ENCODE measurements around the gene TEX26.

The TEX26 gene

GRCh38 chr13:30932481-30933353 lies at the start of gene TEX26:
Gene TEX26, plus strand, starts transcription at chr13:30932656. Its CDS starts 60 bp downstream, at chr13:30932716.
- no peak for DNase-seq (ENCODE audit: low spot score)

GRCh38 chr13:30882996-30883766 lies 49.3 kb upstream of the TEX26 start:
- no peak for DNase-seq (ENCODE audit: low spot score)

GRCh38 chr13:30884543-30884942 lies 47.9 kb upstream of the TEX26 start:
- DNase-seq (ENCODE audit: low spot score), result no peak

GRCh38 chr13:30889196-30889690 lies 43.2 kb upstream of the TEX26 start:
- no peak for DNase-seq (ENCODE audit: low spot score)

GRCh38 chr13:30892966-30893365 lies 39.5 kb upstream of the TEX26 start:
- DNase-seq (ENCODE audit: low spot score), result no peak

- DNase-seq (ENCODE audit: low spot score), result no peak
Observed at GRCh38 chr13:30895773-30896172, 36.7 kb upstream of the TEX26 start.

DNA sequence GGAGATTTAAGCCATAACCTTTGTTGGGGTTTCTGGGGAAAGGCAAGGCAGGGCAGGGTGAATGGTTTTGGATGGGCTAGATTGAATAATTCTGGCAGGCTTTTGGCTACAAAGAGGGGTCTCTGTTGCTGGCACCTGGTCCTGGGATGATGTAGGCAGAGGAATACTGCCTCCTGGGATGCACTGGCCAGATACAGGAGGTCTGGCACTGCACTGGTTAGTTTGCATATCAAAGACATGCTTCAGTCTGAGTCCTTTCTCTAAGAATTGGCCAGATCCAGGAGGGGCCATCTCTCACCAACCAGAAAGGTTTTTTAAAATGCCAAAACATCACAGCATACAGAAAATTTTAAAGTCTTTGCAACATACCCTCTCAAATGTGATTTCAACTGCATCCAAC lies 34.4 kb upstream of the TEX26 start:
- no peak for DNase-seq (ENCODE audit: low spot score)

GRCh38 chr13:30898678-30899241 lies 33.7 kb upstream of the TEX26 start:
- no peak for DNase-seq (ENCODE audit: low spot score)

DNA sequence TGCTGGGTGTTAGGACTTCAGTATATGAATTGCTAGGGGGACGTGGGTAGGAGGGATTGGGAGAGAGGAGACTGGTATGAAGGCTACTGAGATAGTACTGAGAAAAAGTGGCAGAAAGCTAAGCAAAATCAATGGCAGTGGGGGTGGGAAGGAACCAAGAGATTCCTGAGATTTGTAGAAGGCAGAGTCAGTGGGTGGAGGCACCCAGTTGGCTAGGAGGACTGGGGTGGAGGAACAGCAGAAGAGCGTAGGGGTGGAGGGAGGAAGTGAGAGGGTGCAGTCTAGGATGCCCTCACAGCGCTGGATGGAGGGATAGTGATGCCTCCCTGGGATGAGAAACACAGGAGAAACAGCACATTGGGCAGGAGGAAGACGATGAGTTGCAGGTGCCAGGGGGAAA lies 32.0 kb upstream of the TEX26 start:
- no peak for DNase-seq (ENCODE audit: low spot score)

- no peak for DNase-seq (ENCODE audit: low spot score)
Observed at GRCh38 chr13:30900952-30901749, 31.3 kb upstream of the TEX26 start.

- no peak for DNase-seq (ENCODE audit: low spot score)
Observed at GRCh38 chr13:30904043-30904442, 28.4 kb upstream of the TEX26 start.

GRCh38 chr13:30905932-30906383 lies 26.5 kb upstream of the TEX26 start, which contains the start of gene MEDAG:
Gene MEDAG, plus strand, starts transcription at chr13:30906271. Its CDS starts 245 bp downstream, at chr13:30906516.
- DNase-seq (ENCODE audit: low spot score), result no peak

DNA sequence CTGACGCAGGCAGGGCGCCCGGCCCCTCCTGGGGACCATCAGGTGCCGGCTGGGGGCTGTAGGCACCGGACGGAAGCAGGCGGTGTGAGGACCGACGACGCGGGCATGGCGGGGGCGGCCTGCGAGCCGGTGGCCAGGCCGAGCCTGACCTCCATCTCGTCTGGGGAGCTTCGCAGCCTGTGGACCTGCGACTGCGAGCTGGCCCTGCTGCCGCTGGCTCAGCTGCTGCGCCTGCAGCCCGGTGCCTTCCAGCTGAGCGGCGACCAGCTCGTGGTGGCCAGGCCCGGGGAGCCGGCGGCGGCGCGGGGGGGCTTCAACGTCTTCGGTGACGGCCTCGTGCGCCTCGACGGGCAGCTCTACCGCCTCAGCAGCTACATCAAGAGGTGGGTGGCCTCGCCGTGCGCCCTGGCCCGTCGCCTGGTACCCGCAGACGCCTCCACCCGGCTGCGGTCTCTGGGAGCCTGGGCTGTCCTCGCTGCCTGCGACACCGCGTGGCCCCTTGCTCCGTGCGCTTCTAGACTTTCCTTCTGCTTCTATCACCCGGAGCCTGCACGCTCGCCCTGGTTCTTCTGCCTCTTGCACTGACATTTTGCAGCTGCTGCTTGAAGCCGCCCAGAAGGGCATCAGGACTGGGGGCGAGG lies 25.9 kb upstream of the TEX26 start:
- no peak for DNase-seq (ENCODE audit: low spot score)

DNA sequence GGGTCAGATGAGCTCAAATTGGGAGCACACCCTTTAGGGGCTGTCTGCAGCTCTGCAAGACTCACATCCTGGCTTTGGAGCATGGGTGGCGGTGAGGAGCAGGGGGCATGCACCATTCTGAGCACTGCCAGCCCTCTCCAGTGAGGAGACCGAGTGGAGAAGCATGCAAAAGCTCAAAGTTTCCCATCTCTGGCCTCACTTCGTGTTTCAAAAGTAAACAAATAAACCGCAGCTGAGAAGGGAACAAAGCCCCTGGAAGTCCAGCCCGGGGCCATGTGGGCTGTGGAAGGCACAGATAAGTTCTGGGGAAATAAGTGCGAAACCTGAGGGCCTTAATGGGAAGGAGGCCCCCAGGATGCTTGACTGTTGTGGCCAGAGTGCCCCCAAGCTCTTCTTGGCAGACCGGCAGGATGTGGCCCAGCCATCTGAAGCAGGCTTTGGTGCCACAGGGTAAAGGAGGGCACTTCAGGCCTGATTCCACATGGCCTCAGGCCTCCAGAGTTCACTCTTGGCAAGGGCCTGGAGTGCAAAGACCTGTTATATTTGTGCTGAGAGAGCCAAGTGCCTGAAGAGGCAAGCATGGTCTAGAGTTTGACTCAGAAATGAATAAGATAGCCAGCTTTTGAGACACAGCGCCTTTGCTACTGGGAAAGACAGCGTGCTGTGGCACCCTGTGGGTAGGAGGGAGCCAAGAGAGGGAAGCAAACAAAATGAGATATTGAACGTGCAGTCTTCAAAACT lies 25.2 kb upstream of the TEX26 start:
- DNase-seq (ENCODE audit: low spot score), result no peak

GRCh38 chr13:30908416-30908980 lies 24.0 kb upstream of the TEX26 start:
- DNase-seq (ENCODE audit: low spot score), result no peak

DNA sequence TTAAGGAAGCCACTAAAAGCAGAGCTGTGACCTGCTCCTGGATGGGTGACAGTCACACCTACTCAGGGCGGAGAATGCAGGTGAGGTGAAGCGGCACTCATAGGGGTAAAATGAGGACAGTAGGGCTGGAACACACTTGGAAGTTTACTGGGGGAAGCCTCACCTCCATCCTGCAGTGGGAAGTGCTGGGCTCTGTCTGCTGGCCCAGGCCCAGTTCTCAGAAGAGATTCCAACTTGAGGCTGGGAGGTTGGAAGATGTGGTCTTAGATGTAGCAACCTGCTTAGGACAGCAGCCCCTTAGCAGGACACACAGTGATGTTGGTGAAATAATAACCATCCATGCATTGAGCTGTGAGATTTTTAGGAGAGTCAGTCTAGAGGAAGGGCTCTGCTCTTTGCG lies 21.8 kb upstream of the TEX26 start:
- DNase-seq (ENCODE audit: low spot score), result no peak

GRCh38 chr13:30915691-30916541 lies 16.5 kb upstream of the TEX26 start:
- no peak for DNase-seq (ENCODE audit: low spot score)

GRCh38 chr13:30916991-30917390 lies 15.5 kb upstream of the TEX26 start:
- no peak for DNase-seq (ENCODE audit: low spot score)

All from COLO829 (cell line).